HepG2 (cell line): Measurements from ENCODE around the gene IL1B. TPM values are rescaled to one million over a fixed set of nuclear protein-coding genes. Genes with fewer than 3 reads are reported as not detected.

Source experiments
- ATAC-seq: fragments of 200-7000 bp; cut with Tn5 transposase; 3 replicates; pipeline ENCODE4 v1.9.1; 2020; ENCODE audit warnings: mild to moderate bottlenecking, moderate library complexity
- BruUV-seq: library from RNA; stranded (reverse); fragments of 400-500 nt; replicated peaks from 2 replicates; lab custom pipeline; 2021; lab: Mats Ljungman, UMichigan
- CTCF ChIA-PET: fragments of 300-600 bp; formaldehyde crosslinking; extraction: SDS; loops from one replicate; lab custom pipeline; 2021; ENCODE audit warnings: low total read pairs, inconsistent platforms, low intra/inter-chr PET ratio; lab: Yijun Ruan, JAX
- POLR2A ChIA-PET: fragments of 350-600 bp; sonication (Branson Sonifier 250); formaldehyde crosslinking; loops from one replicate; lab custom pipeline; 2020; ENCODE audit warnings: antibody characterized with exemption, inconsistent platforms; lab: Yijun Ruan, JAX
- DNase-seq: peaks from one replicate; pipeline ENCODE4 v3.0.0-alpha.2; 2015; ENCODE audit warnings: low spot score
- FAIRE-seq: peaks from 3 replicates; lab custom pipeline; 2011; peaks lifted over from hg19 to GRCh38; lab: Jason Lieb, UNC
- H2AFZ ChIP-seq: one replicate; pipeline ENCODE4 v1.6.1; 2011; ENCODE audit warnings: low read length, inconsistent platforms
- H3K27ac ChIP-seq: fragments of 300-600 bp; 3 replicates; pipeline ENCODE4 v1.8.0; 2011; ENCODE audit warnings: mixed run types, mild to moderate bottlenecking, mixed read lengths, low read length, inconsistent platforms; ENCODE audit not compliant: insufficient read depth; ENCODE audit errors: extremely low read length
- H3K27me3 ChIP-seq, 2 experiments: fragments of 200-600 bp in 1 of 2; 2 replicates in 1 of 2; 3 replicates in 1 of 2; pipeline versions ENCODE4 v1.6.0 to v1.8.0; 2011; ENCODE audit warnings: low read length in 2 of 2, mild to moderate bottlenecking in 2 of 2, moderate library complexity in 2 of 2, inconsistent platforms in 1 of 2; ENCODE audit not compliant: insufficient read depth in 2 of 2, control insufficient read depth in 1 of 2
- H3K36me3 ChIP-seq, 2 experiments: fragments of 200-600 bp in 1 of 2; replicated peaks in 1 of 2; 2 replicates in 1 of 2; 3 replicates in 1 of 2; pipeline versions ENCODE4 v1.5.1 to v1.8.0; 2011; ENCODE audit warnings: low read length in 2 of 2, inconsistent platforms in 1 of 2; ENCODE audit not compliant: insufficient read depth in 2 of 2, control insufficient read depth in 1 of 2
- H3K4me1 ChIP-seq: 2 replicates; pipeline ENCODE4 v1.5.1; 2012; ENCODE audit warnings: low read length, inconsistent platforms; ENCODE audit not compliant: insufficient read depth
- H3K4me2 ChIP-seq: 2 replicates; pipeline ENCODE4 v1.6.0; 2011; ENCODE audit warnings: low read depth, low read length, inconsistent platforms
- H3K4me3 ChIP-seq, 3 experiments: fragments of 200-600 bp in 1 of 3; sonication (generic), shearing (Covaris generic) in 1 of 3; replicated peaks in 1 of 3; 2 replicates each; pipeline ENCODE4 v1.5.1; 2011 to 2016; ENCODE audit warnings: low read length in 3 of 3, inconsistent platforms in 2 of 3, low read depth in 2 of 3, mild to moderate bottlenecking in 2 of 3, control low read depth in 1 of 3, mixed read lengths in 1 of 3; ENCODE audit not compliant: insufficient read depth in 1 of 3
- H3K79me2 ChIP-seq: one replicate; pipeline ENCODE4 v1.6.1; 2011; ENCODE audit warnings: low read length, inconsistent platforms; ENCODE audit not compliant: insufficient read depth
- H3K9ac ChIP-seq: 2 replicates; pipeline ENCODE4 v1.6.0; 2011; ENCODE audit warnings: mild to moderate bottlenecking, low read depth, low read length, inconsistent platforms; ENCODE audit not compliant: insufficient read depth
- H3K9me3 ChIP-seq: 2 replicates; pipeline ENCODE4 v1.5.1; 2012; ENCODE audit warnings: mild to moderate bottlenecking, low read length
- H4K20me1 ChIP-seq: 2 replicates; pipeline ENCODE4 v1.6.0; 2011; ENCODE audit warnings: inconsistent platforms, mild to moderate bottlenecking, low read length, moderate library complexity; ENCODE audit not compliant: insufficient read depth
- ETV5 ChIP-seq: IDR thresholded peaks from 2 replicates; pipeline ENCODE4 v1.6.1; 2018; ENCODE audit warnings: missing biosample characterization, missing genetic modification reagents, inconsistent platforms, borderline replicate concordance
- FOXC1 ChIP-seq: sonication (generic); formaldehyde crosslinking; IDR thresholded peaks from 2 replicates; pipeline ENCODE4 v1.8.0; 2022; ENCODE audit warnings: mild to moderate bottlenecking, missing genetic modification reagents, borderline replicate concordance
- HDAC2 ChIP-seq: sonication (generic); formaldehyde crosslinking; IDR thresholded peaks from 2 replicates; pipeline ENCODE4 v1.4.0; 2020; ENCODE audit warnings: missing genetic modification reagents
- HNF1B ChIP-seq: sonication (generic); formaldehyde crosslinking; IDR thresholded peaks from 2 replicates; pipeline ENCODE4 v1.5.1; 2020; ENCODE audit warnings: mild to moderate bottlenecking, moderate library complexity, missing genetic modification reagents
- MIXL1 ChIP-seq: IDR thresholded peaks from 2 replicates; pipeline ENCODE4 v1.6.1; 2016
- RFX1 ChIP-seq: fragments of 450-650 bp; IDR thresholded peaks from 2 replicates; pipeline ENCODE4 v1.6.1; 2017
- TBL1XR1 ChIP-seq: fragments of 150-350 bp; IDR thresholded peaks from 2 replicates; pipeline ENCODE4 v1.6.1; 2014; ENCODE audit warnings: borderline replicate concordance, low read length; ENCODE audit not compliant: partially characterized antibody
- ZBTB33 ChIP-seq: sonication (generic); formaldehyde crosslinking; IDR thresholded peaks from 2 replicates; pipeline ENCODE4 v1.4.0; 2020; ENCODE audit warnings: missing genetic modification reagents
- ZBTB38 ChIP-seq: sonication (generic); formaldehyde crosslinking; IDR thresholded peaks from 2 replicates; pipeline ENCODE4 v1.5.1; 2020; ENCODE audit warnings: mild to moderate bottlenecking, missing genetic modification reagents
- WGBS: methylation state at CpG from one replicate; pipeline ENCODE4 v1.1.6; 2017; ENCODE audit warnings: low lambda C conversion rate; 5-methylcytosine and 5-hydroxymethylcytosine counted together
- in situ Hi-C: cut with HindIII; loops from 2 replicates; pipeline ENCODE4 v1.10.0; 2017; ENCODE audit warnings: low pct_unique_long_range_greater_than_20kb; ENCODE audit not compliant: extremely low pct_ligation_motif_present
- intact Hi-C: fragments of 100-400 bp; cut with micrococcal nuclease; formaldehyde crosslinking; loops from one replicate; pipeline ENCODE4 v1.10.0; 2022; ENCODE audit not compliant: unreplicated experiment
- polyA plus RNA-seq, 8 experiments: library from polyadenylated mRNA; depleted of rRNA in 3 of 8; stranded (reverse) in 7 of 8; unstranded in 1 of 8; fragments of >200 nt; fragmentation: Illumina TruSeq in 4 of 8; extraction: Trizol in 4 of 8; gene quantifications; 2 replicates each; pipeline versions ENCODE4 v1.2.1 to v1.2.3, GENCODE V29; 2011 to 2016; ENCODE audit warnings: low read depth in 4 of 8, missing spikeins in 1 of 8, mixed read lengths in 1 of 8; ENCODE audit not compliant: insufficient read depth in 1 of 8
- total RNA-seq, 5 experiments: library from RNA; depleted of rRNA; stranded (reverse); fragments of >200 nt; fragmentation: Illumina TruSeq; extraction: Trizol; gene quantifications; 2 replicates each; pipeline ENCODE4 v1.2.3, GENCODE V29; 2016; ENCODE audit warnings: low read depth in 1 of 5
- TF ChIP-seq, protein P1 (sequence below): sonication (generic); formaldehyde crosslinking; IDR thresholded peaks from 2 replicates; pipeline ENCODE4 v1.4.0; 2020; ENCODE audit warnings: missing genetic modification reagents; ENCODE audit errors: not compliant biosample characterization

IL1B gene
- total and polyA plus RNA-seq, 2 of the 13 experiments (the other 11 are each of a cell fraction or from before 2014, with no cell fraction given): 0.18 TPM; not detected in 1

- TF ChIP-seq TBL1XR1 (no peak), RFX1 (no peak), HNF1B (CRISPR knock-in tag) (no peak), FOXC1 (CRISPR knock-in tag) (no peak)
- TF ChIP-seq, protein P1, sequence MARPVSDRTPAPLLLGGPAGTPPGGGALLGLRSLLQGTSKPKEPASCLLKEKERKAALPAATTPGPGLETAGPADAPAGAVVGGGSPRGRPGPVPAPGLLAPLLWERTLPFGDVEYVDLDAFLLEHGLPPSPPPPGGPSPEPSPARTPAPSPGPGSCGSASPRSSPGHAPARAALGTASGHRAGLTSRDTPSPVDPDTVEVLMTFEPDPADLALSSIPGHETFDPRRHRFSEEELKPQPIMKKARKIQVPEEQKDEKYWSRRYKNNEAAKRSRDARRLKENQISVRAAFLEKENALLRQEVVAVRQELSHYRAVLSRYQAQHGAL: no peak
- TF ChIP-seq, all 625 proteins: peak for 0
These were observed 53.3 kb downstream of the IL1B start (continued) for GRCh38 chr2:112783187-112783714.

- Histone ChIP-seq H3K36me3 (no peaks in the 10 kb centered on the region), H3K9me3 (no peaks in the 10 kb centered on the region), H3K4me1 (no peaks in the 10 kb centered on the region), H3K27me3 (no peaks in the 10 kb centered on the region), H3K9ac (no peak overlapping the region), H3K4me3 (no peak overlapping the region), H4K20me1 (no peaks in the 10 kb centered on the region), H3K27ac (no peak overlapping the region), H2AFZ (no peak overlapping the region), H3K4me2 (no peak overlapping the region), H3K79me2 (no peaks in the 10 kb centered on the region)
- intact Hi-C loops (no loop called here), in situ Hi-C loops (no loop called here)
- FAIRE-seq: no peak
- TF ChIP-seq MIXL1 (CRISPR knock-in tag): no peak
- TF ChIP-seq ZBTB33 (CRISPR knock-in tag): no peak
- TF ChIP-seq ZBTB38 (CRISPR knock-in tag): no peak
- TF ChIP-seq ETV5 (CRISPR knock-in tag): no peak
- TF ChIP-seq HDAC2 (CRISPR knock-in tag): no peak
- DNase-seq: no peak
- 88% methylated on average over 3 of the region's 3 CpGs for WGBS
- ChIA-PET CTCF (no interaction called here), POLR2A (no interaction called here)
- no TSS peak for BruUV-seq
- ATAC-seq: no peak
These were observed 54.3 kb downstream of the IL1B start for GRCh38 chr2:112782234-112782799.
